NCI-H2107 (cell line): ENCODE results near the gene CARD9.

Experiments used
- DNase-seq: peaks from one replicate; lab custom pipeline; 2025; lab: John Stamatoyannopoulos, UW

The CARD9 gene

DNA sequence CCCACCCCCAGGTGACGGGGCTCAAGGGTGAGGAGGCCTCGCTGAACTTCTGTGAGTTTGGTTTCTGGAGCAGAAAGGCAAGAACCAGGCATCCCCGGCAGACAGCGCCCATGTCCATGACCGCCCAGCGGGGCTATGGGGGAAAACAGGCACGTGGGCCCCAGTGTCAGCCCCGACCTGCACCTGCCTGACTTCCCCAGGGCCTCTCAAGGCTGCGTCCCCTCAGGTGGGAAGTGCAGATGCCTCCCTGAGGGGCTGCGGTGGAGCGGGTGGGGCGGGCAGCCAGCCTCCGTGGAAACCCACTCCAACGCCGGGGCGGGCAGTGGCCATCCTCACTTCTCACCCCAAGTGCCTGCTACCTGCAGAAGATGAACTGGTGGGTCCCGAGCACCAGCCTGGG is 6.9 kb upstream of the CARD9 start:
- DNase-seq, result no peak

DNA sequence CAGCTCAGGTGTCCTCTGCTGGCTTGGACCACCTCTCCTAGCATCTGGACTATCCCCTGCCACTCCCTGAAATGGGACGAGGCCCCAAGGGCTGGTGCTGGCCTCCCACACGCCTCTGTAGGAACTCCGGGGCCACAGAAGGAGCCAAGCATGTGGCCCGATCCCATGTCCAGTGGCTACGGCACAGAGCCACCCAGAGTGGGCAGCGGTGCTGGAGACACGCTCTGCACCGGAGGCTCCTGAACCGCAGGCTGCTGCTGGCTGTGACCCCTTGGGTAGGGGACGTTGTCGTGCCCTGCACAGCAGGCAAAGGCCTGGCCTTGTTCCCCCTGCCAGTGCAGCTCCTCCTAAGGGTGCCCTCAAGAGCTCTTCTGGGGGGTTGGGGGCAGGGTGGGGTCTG is 6.4 kb upstream of the CARD9 start:
- DNase-seq, result no peak

DNA sequence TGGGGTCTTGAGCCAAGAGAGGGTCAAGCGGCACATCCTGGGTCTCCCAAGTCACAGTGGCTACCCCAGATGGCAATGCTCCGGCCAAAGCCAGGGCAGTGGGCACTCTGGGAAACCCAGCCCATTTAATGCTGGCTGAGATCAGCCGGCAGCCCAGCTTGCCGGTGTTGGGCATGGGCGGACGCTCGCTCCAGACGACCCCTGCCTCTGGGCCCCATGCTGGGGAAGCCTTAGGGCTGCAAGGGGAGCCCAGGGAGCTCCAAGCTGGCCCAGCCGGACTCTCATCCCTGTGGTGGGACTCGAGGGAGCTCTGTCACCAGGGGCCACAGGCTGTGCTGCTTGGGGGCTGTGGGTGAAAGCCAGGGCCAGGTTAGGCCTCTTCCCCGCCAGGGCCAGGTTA is 5.9 kb upstream of the CARD9 start:
- no peak for DNase-seq

DNA sequence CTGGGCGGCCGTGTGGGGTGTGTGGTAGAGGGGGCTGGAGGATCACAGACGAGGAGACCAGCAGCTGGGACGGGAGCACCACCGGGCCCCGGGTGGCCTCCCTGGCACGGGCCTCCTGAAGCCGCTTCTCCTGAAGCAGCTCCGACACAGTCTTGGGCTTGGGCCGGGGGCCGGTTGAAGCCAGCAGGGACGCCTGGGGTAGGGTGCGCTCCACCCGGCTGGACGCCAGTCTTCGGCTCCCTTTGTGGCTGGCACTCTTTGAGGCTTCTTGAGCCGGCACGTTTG is 5.5 kb upstream of the CARD9 start:
- DNase-seq, result no peak

DNA sequence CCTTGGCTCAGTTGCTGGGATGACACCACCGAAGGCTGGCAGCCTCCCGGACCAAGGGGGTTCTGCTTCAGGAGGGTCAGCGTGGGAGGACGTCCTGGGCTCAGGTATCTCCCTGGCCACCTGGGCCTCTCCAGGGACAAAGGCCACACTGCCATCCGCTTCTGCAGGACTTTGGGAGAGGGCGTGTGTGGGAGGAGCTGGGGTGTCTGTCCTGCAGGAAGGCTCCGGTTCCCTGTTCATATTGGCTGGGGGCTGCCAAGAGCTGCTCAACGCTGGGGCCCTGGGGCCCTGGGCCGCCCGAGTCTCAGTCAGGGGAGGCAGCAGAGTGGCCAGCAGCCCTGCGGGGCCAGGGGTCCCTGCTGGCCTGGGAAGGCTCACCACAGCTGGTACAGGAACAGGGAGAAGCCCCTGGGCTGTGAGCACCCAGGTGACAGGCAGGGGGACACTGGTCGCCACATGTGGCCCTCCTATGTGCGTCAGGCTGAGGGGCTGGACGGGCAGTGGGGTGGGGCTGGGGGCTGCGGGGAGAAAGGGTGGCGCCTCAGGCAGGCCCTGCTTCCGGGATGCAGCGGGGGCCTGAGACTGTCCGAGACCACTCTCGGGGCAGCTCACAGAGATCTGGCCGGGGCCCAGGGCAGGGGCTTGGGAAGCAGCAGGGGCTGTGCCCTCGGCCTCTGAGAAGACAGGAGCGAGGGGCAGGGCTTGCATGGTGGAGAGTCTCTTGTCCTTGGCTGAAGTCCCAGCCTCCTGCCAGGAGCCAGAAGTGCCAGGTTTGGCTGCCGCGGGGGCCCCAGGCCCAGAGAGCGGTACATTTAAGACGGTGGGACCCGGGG is 4.9 kb upstream of the CARD9 start:
- no peak for DNase-seq

DNA sequence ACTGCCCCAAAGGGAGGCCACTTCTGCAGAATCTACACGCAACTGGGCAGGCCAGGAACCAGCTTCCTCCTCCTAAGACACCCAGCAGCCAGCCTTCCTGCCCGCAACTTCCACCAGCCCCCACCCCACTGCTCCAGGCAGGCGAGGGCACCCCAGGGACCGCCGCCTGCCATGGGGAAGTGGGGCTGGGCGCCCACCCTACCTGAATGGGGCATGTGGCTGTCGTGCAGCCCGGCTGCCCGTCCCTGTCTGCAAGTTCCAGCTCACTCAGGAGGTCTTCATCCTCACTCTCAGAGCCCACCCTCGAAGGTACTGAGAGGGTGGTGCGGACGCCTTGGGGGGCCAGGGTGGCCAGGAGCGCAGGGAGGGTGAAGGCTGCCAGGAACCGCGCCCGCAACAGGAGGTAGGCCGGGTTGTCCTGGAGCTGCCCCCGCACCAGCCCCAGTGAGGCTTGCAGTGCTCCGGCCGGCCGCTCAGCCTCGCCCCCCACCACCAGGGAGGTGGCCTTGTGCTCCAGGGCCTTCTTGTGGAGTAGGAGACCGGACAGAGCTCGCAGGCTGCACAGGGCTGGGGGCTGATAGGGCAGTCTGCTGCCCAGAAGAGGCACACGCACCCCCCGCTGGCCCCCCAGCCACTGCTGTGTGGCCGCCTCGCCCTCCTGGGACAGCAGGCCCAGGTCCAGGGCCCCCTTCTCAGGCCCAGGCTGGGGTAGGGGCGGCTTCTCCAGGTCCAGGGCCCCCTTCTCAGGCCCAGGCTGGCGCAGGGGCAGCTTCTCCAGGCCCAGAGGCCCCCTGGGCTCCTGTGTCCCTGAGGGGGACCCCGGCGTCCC is 4.1 kb upstream of the CARD9 start:
- DNase-seq, result no peak

DNA sequence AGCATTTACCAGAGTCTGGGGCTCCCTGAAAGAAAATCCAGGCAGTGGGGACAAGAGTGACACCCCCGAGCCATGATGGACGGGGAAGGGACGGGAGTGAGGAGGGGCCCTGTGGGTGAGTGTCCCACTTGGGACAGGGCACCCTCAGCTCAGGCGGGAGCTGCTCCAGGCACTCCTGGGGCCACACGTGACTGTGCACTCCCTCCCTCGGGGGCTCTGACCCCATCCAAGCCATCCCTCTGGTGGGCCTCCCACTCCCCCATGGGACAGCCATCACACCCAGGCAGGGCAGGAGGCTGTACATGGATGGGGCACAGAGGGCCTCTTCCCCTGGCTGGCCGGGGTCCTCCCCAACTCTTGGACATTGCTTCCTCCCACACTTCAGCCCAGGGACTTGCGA is 3.0 kb upstream of the CARD9 start:
- no peak for DNase-seq

DNA sequence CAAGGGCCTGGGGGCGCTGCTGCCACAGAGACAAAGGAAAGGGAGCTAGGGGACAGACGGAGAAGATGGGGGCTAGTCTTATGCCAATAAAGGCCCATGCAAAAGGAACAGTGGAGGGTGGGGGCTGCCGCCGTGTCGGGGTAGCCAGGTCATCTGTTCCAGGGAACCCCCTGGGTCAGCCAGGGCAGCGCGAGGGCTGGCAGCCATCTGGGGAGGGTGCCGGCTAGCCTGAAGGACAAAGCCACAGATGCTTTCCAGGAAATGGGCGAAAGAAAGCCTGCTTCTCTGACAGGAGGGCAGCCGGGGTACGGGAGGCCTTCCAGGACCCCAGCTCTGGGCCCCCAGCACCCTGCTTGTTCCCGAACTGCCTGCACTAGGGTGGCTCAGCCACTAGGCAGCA is 1.6 kb upstream of the CARD9 start:
- DNase-seq, result no peak

DNA sequence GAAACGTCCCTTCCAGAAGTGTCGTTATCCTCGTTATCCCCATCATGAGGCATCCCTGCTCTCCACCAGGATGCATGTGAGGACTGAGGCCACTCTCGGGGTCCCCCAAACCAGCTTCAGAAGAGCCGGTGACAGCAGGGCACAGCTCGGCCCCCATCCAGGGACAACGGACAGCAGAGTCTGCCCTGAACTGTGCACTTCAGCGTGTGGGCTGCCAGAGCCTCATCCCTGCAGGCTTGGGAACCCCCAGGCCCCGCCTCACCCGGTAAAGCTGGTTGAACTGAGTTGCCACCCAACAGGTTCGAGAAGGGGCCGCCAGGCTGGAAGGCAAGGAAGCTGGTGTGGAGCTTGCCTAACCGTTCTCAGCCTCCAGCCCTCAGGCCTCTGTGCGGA is 710 bp upstream of the CARD9 start:
- DNase-seq, result no peak

DNA sequence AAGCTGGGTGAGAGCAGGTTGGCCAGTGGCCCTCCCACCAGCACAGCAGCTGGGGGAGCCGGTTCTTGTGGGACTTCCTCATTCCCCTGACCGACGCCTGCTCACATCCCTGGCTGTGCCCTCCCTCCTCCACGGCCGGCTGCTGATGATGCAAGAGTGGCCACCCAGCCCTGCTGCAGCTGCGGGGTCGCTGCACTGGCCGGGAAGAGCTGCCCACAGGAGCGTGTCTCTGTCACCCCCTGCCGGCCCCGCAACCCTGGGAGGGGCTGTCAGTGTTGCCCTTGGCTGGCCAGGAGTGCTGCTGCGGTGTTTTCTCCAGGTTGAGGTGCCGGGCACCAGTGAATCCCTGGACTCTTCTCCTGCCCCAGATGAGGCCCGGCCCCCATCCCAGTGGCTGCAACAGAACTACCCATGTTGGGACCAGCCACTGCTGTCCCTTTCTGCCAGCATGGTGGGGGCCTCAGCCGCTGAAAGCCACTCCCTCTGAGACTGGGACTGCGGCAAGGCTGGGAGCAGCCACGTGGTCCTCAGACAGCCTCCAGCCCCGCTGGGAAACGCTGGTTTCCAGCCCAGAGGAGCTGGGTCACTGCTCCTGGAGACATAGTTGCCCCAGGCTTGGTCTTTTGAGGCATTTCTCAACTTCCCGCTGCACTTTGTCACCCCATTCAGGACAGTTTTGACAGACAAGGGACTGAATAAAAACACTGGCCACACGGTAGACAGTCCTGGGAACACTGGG is 739 bp downstream of the CARD9 start:
- DNase-seq, result no peak

DNA sequence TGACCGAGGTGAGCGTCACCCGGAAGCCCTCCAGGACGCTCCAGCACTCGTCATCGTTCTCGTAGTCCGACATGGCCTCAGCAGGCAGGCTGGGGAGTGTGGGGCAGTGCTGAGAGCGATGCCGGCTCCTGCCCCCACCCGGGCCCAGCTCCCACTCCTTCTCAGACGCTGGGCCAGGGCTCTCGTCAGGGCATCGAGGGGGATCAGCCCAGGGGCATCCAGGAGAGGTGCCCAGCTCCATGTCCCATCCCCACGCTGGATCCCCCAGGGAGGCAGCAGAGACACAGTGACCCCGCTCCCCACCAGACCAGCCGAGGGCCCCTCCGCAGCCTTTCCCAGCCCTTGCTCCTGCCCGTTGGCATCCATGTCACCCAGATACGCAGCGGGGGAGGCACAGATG is 1.5 kb downstream of the CARD9 start:
- no peak for DNase-seq

DNA sequence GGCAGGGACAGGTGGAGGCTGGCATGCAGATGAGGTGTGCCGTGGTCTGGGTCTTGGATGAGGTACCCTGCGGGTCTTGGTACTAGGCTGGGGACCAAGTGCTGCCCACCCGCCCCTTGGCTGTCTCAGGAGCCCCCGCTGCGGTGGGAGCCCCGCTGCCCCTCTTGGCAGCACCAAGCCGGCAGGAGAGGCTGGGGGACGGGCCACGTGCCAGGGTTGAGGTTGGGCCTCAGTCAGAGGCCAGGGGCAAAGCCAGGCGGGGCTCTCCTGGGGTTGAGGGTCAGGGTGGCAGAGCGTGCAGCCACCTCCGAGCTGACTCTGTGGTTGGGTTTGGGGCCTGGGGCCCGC is 2.0 kb downstream of the CARD9 start:
- no peak for DNase-seq

DNA sequence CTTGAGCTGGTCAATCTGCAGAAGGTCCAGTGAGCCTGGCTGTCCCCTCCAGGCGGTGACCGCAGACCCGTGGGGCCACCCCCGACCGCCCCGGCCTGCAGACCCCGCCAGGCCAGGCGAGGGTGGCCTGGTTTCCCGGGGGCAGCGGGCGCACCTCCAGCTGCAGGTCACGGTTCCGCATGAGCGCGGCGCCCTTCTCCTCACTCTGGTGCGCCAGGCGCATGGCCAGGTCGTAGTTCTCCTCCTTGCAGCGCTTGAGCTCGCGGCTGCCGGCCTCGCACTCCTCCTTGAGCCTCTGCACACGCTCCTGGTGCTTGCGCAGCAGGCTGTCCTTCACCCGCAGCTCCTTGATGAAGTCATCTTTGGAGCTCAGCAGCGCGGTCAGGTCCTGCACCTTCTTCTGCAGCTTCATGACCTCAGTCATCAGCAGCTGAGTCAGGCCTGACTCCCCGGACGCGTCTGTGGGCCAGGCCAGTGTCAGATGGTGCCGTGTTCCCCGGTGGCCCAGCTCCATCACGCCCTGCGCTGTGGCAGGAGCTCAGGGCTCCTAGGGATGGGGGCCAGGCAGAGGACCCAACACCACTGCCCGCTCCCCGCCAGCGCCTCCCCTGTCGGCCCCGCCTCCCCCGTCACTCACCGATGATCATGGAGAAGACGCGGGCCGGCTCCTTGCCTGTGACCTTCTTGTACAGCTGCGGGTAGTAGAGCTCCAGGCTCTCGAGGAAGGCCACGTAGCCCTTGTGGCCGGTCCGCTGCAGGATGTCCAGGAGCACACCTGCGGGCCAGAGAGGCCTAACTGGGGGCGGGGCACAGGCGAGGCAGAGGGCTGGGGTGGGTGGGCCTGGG is 2.6 kb downstream of the CARD9 start:
- no peak for DNase-seq

DNA sequence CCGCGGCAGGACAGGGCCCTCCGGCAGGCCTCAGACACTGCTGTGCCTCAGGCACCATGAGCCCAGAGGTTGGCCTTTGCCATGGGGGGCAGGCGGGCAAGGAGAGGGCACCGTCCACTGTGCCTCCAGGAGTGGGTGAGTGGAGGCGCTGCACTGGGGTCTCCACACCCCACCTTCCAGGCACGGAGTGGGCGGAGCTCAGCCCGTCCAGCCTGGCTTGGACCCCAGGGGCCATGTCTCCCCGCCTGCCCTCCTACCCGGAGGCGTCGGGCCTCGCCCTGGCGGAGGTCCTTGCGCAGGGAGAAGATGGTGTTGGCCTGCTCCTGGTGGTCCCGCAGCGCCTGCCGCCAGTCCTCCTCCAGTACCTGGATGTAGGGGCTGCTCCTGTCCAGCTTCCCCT is 3.4 kb downstream of the CARD9 start:
- no peak for DNase-seq

DNA sequence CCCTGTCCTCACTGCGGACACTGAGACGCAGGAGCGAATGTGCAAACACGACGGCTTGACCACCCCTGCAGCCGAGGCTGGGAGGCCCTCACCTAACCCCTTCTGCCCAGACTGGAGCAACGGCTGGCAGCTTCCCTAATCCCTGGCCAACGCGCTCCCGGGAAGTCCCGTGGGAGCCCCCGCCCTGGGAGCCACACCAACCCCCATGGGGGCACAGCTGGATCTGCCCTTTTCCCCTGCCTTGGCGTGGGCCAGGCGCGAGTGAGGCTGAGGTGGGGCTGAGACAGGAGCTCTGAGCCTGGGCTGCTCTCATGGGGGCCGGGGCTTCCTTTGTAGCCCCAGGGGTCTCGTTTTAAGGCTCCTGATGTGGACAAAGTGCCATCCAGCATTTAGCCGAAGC is 5.3 kb downstream of the CARD9 start:
- DNase-seq, result no peak

DNA sequence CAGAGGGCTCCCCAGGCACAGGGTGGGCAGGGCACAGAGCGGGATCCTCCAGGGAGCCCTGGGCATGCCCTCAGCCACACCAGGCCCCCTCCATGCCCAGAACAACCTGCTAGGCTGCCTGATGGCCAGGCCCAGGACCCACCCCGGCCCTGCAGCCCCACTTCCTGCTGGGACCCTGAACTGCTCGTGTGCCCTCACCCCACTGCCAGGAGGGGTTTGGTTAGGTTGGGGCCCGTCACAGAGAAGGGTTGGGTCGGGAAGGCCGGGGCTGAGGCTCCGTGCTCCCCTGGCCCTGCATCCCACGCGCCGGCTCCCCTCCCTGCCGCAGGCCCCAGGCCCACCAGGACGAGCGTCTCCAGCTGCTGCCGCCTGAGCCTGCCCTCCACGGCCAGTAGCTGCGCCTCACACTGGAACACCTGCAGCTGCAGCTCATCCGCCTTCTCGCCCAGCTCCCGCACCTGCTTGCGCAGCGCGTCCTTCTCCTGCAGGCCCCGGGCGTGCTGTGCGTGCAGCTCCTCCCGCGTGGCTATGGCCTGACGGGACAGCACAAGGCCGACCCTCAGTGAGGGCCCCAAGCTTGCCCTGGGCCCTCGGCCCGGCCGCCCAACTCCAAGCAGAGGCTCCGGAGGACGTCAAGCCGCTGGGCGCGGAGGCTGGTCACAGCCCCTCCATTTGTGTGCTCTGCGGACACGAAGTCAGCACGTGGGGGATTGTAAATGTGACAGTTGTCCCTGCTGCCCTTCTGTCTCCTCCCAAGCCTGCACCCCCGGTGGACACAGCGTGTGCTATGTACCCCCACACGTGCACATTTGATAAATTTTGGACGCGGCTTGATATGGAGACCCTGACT is 5.9 kb downstream of the CARD9 start:
- DNase-seq, result no peak

DNA sequence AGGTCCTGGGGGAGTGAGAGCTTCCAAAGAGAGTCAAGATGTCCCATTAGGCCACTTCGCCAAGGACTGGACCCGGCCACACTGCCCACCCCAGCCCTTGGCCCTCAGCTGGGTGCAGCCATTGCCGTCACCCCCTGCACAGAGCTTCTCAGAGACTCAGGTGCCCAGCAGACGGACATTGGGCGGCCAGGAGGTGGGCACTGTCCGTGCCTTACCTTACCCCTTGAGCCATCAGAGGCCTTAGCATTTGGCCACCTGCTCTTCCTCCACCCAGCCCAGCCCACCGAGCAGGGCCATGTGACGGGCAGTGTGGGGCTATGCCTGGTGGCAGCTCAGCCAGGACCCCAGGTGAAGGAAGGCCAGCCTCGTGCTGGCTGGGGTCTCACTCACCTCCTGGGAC is 6.6 kb downstream of the CARD9 start:
- DNase-seq, result no peak

DNA sequence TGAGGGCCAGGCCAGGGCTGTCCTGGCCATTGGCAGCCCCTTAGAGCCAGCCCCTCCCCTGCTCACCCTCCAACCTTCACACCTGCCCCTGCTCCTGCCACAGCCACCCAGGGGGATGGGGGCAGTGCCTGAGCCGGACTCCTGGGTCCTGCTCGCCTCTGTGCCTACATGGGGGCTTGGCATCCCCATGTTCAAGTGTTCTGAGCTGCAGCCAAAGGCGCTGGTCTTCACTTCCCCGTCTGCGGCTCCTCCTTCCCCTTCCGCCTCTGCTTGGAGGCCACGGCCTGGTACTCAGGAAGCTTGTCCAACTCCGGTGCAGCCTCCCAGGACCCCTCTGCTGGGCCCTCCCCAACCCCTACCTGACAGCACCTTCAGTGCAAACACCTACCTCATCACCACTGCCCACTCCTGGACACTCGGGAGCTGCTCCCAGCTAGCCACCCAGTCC is 7.7 kb downstream of the CARD9 start:
- DNase-seq, result no peak

DNA sequence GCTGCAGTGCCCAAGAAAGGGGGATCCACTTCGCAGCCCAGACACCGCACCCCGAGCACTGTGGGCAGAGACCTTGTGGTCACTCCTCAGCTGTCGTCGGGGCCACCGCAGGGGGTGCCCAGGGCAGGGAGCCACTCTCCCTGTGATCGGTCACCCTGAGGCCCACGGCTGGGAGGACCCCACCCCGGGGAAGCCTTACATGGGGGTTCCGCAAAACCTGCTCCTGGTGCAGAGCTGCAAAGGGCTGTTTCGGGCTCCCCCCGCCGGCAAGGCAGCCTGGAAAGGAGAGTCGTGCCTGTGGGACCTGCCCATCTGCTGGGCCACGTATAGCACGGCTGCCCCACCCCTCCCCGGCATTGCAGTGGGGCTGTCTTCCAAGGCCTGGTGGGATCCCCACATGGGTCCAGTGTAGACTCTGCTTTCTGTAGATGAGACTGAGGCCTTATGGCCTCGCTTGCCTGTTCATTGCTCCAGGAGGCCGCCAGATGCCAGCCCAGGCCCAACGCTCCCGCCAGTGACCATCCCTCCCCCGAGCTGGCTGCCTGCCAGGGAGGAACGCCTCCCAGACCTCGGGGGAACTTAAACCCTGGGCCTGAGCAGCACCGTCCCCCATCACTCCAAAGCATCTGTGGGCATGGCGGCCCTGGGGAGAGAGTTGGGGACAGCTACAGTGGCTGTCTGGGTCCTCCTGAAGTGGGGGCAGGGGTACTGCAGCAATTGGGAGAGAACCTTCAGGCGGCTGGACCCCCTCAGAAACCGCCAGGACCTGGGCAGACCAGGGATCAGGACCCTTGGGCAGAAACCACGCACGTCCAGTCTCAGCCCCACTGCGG is 8.3 kb downstream of the CARD9 start:
- no peak for DNase-seq
